Neural cell (in vitro differentiated cells): ENCODE data around the gene PTPRO.

ENCODE experiments used
- CTCF ChIP-seq: fragments of 450-650 bp; IDR thresholded peaks from 2 replicates; pipeline ENCODE4 v1.5.1; 2014; ENCODE audit warnings: antibody characterized with exemption, mild to moderate bottlenecking, moderate library complexity; ENCODE audit not compliant: poor library complexity, severe bottlenecking
- EZH2 ChIP-seq: fragments of 200-600, 300-800 bp; shearing (Covaris generic), sonication (generic); IDR thresholded peaks from 2 replicates; pipeline ENCODE4 v1.6.1; 2014; ENCODE audit warnings: antibody characterized with exemption, low read length, borderline replicate concordance, mild to moderate bottlenecking; ENCODE audit not compliant: insufficient read depth, poor library complexity, severe bottlenecking
- POLR2AphosphoS5 ChIP-seq: IDR thresholded peaks from 2 replicates; pipeline ENCODE4 v1.6.1; 2012
- REST ChIP-seq: IDR thresholded peaks from 2 replicates; pipeline ENCODE4 v1.6.1; 2012; ENCODE audit warnings: borderline replicate concordance

GRCh38 chr12:15329891-15330290 is 7.6 kb downstream of the PTPRO start:
- no peak for TF ChIP-seq POLR2AphosphoS5
- TF ChIP-seq CTCF: no peak
- no peak for TF ChIP-seq EZH2
- TF ChIP-seq REST: no peak
